K562 (cell line): Measurements from ENCODE around the gene IRS1. TPM values are rescaled to one million over a fixed set of nuclear protein-coding genes. Genes with fewer than 3 reads are reported as not detected.

ENCODE experiments used
- ATAC-seq: fragments of 200-7000 bp; cut with Tn5 transposase; 3 replicates; pipeline ENCODE4 v1.9.1; 2020; ENCODE audit warnings: moderate library complexity
- BruUV-seq: library from RNA; stranded (reverse); fragments of 400-500 nt; replicated peaks from 2 replicates; lab custom pipeline; 2021; lab: Mats Ljungman, UMichigan
- CTCF ChIA-PET: fragments of 300-600 bp; formaldehyde crosslinking; extraction: SDS; loops from one replicate; lab custom pipeline; 2021; ENCODE audit warnings: low intra/inter-chr PET ratio; lab: Yijun Ruan, JAX
- POLR2A ChIA-PET: fragments of 300-600, 350-650 bp; sonication (Branson Sonifier 250); formaldehyde crosslinking; extraction: SDS; loops from one replicate; lab custom pipeline; 2021; ENCODE audit warnings: antibody characterized with exemption, inconsistent platforms; lab: Yijun Ruan, JAX
- DNase-seq, 4 experiments: peaks; one replicate each; pipeline versions ENCODE4 v3.0.0 to v3.0.0-alpha.2; 2011 to 2018; ENCODE audit warnings: low spot score in 3 of 4, mixed read lengths in 3 of 4; ENCODE audit errors: extremely low read depth in 1 of 4
- FAIRE-seq: peaks from 2 replicates; lab custom pipeline; 2011; peaks lifted over from hg19 to GRCh38; lab: Jason Lieb, UNC
- H2AFZ ChIP-seq: 2 replicates; pipeline ENCODE4 v1.6.0; 2011; ENCODE audit warnings: low read depth, low read length, control low read depth, inconsistent platforms
- H3K27ac ChIP-seq: fragments of 200-600 bp; 3 replicates; pipeline ENCODE4 v1.8.0; 2011; ENCODE audit warnings: low read depth, mild to moderate bottlenecking, control low read depth, inconsistent platforms, low read length, moderate library complexity, mixed read lengths; ENCODE audit errors: extremely low read depth
- H3K27me3 ChIP-seq, 2 experiments: fragments of 300-600 bp in 1 of 2; 2 replicates in 1 of 2; 3 replicates in 1 of 2; pipeline versions ENCODE4 v1.6.0 to v1.8.0; 2011; ENCODE audit warnings: inconsistent platforms in 2 of 2, low read length in 2 of 2, mild to moderate bottlenecking in 1 of 2, mixed read lengths in 1 of 2, moderate library complexity in 1 of 2; ENCODE audit not compliant: control insufficient read depth in 2 of 2, insufficient read depth in 2 of 2
- H3K36me3 ChIP-seq: fragments of 300-600 bp; 3 replicates; pipeline ENCODE4 v1.8.0; 2011; ENCODE audit warnings: mild to moderate bottlenecking, low read length, inconsistent platforms; ENCODE audit not compliant: control insufficient read depth, insufficient read depth
- H3K4me1 ChIP-seq, 2 experiments: fragments of 200-600 bp in 1 of 2; replicated peaks in 1 of 2; 2 replicates in 1 of 2; 3 replicates in 1 of 2; pipeline versions ENCODE4 v1.5.1 to v1.8.0; 2011; ENCODE audit warnings: inconsistent platforms in 2 of 2, low read length in 2 of 2, mild to moderate bottlenecking in 1 of 2, mixed read lengths in 1 of 2, moderate library complexity in 1 of 2; ENCODE audit not compliant: control insufficient read depth in 2 of 2, insufficient read depth in 2 of 2
- H3K4me2 ChIP-seq: 2 replicates; pipeline ENCODE4 v1.6.1; 2011; ENCODE audit warnings: low read length, control low read depth, inconsistent platforms, mixed read lengths; ENCODE audit not compliant: insufficient read depth
- H3K4me3 ChIP-seq: fragments of 200-600 bp; sonication (generic), shearing (Covaris generic); 2 replicates; pipeline ENCODE4 v1.5.1; 2016; ENCODE audit warnings: control low read depth, inconsistent platforms
- H3K79me2 ChIP-seq: fragments of 200-600 bp; 3 replicates; pipeline ENCODE4 v1.8.0; 2011; ENCODE audit warnings: low read length, inconsistent platforms; ENCODE audit not compliant: control insufficient read depth, insufficient read depth
- H3K9ac ChIP-seq, 2 experiments: 2 replicates each; pipeline versions ENCODE4 v1.6.0 to v1.6.1; 2011; ENCODE audit warnings: low read depth in 2 of 2, low read length in 2 of 2, control low read depth in 1 of 2, inconsistent platforms in 1 of 2, mild to moderate bottlenecking in 1 of 2, mixed read lengths in 1 of 2; ENCODE audit not compliant: insufficient read depth in 1 of 2
- H3K9me1 ChIP-seq: one replicate; pipeline ENCODE4 v1.6.0; 2011; ENCODE audit warnings: inconsistent platforms, mild to moderate bottlenecking, low read length, moderate library complexity; ENCODE audit not compliant: control insufficient read depth, insufficient read depth
- H3K9me3 ChIP-seq: replicated peaks from 2 replicates; pipeline ENCODE4 v1.5.1; 2011; ENCODE audit warnings: low read depth, low read length, inconsistent platforms; ENCODE audit not compliant: control insufficient read depth, insufficient read depth
- H4K20me1 ChIP-seq: replicated peaks from 2 replicates; pipeline ENCODE4 v1.6.1; 2011; ENCODE audit warnings: low read length, inconsistent platforms, mixed read lengths; ENCODE audit not compliant: control insufficient read depth, insufficient read depth
- CAMTA2 ChIP-seq: fragments of 250-450 bp; sonication (Bioruptor Pico); conservative IDR thresholded peaks from 2 replicates; pipeline ENCODE4 v1.5.1; 2022
- HMG20A ChIP-seq: fragments of 450-650 bp; formaldehyde crosslinking; conservative IDR thresholded peaks from 2 replicates; pipeline ENCODE4 v1.4.0; 2020; ENCODE audit warnings: mild to moderate bottlenecking, mixed read lengths
- NUFIP1 ChIP-seq: fragments of 450-650 bp; IDR thresholded peaks from 2 replicates; pipeline ENCODE4 v1.6.1; 2018; ENCODE audit not compliant: partially characterized antibody
- PRPF4 ChIP-seq: fragments of 200-400 bp; formaldehyde crosslinking; IDR thresholded peaks from one replicate; pipeline ENCODE4 v1.6.1; 2017; ENCODE audit warnings: low read length, low read depth, mild to moderate bottlenecking; ENCODE audit not compliant: insufficient read depth, poor library complexity, severe bottlenecking
- RBM22 ChIP-seq: fragments of 200-400 bp; formaldehyde crosslinking; IDR thresholded peaks from 2 replicates; pipeline ENCODE4 v1.6.1; 2018; ENCODE audit warnings: low read length, low read depth; ENCODE audit not compliant: poor library complexity, severe bottlenecking
- SIRT6 ChIP-seq: IDR thresholded peaks from one replicate; pipeline ENCODE4 v1.6.1; 2012; ENCODE audit warnings: low read depth, mild to moderate bottlenecking, control low read depth, inconsistent platforms, low read length, moderate library complexity
- STAT5B ChIP-seq: fragments of 250-450 bp; sonication (Bioruptor Pico); IDR thresholded peaks from 2 replicates; pipeline ENCODE4 v1.8.0; 2021; ENCODE audit warnings: mild to moderate bottlenecking, inconsistent platforms
- TSC22D4 ChIP-seq: fragments of 450-650 bp; IDR thresholded peaks from 2 replicates; pipeline ENCODE4 v1.6.1; 2016; ENCODE audit warnings: missing genetic modification characterization, missing biosample characterization, control low read depth
- ZNF121 ChIP-seq: sonication (generic); formaldehyde crosslinking; conservative IDR thresholded peaks from 2 replicates; pipeline ENCODE4 v1.8.0; 2022; ENCODE audit warnings: missing genetic modification reagents
- ZNF584 ChIP-seq: fragments of 200-800 bp; sonication (Bioruptor generic); IDR thresholded peaks from 2 replicates; pipeline ENCODE4 v1.6.1; 2016; ENCODE audit warnings: low read depth, mild to moderate bottlenecking, missing genetic modification characterization, missing compliant biosample characterization
- WGBS: fragments of 100-300 bp; shearing (Covaris generic); methylation state at CpG from one replicate; pipeline ENCODE4 v1.1.6; 2016; ENCODE audit warnings: low coverage, mixed read lengths; ENCODE audit not compliant: insufficient coverage; ENCODE audit errors: missing lambda C conversion rate; 5-methylcytosine and 5-hydroxymethylcytosine counted together
- in situ Hi-C: fragments of 300-500 bp; cut with MboI; formaldehyde crosslinking; loops from 4 replicates; pipeline ENCODE4 v1.15.0; 2018; ENCODE audit warnings: inconsistent platforms, mixed read lengths
- intact Hi-C: fragments of 100-400 bp; cut with micrococcal nuclease; formaldehyde crosslinking; loops from 2 replicates; pipeline ENCODE4 v1.14.2; 2022
- polyA plus RNA-seq, 8 experiments: library from polyadenylated mRNA; depleted of rRNA in 4 of 8; stranded (reverse) in 5 of 8; unstranded in 3 of 8; fragments of >200 nt; fragmentation: Nextera tagmentation in 2 of 8; fragmentation: Illumina TruSeq in 1 of 8; extraction: Ambion mirVana in 2 of 8; extraction: Trizol in 1 of 8; gene quantifications; 2 replicates each; pipeline versions ENCODE4 v1.2.1 to v1.2.3, GENCODE V29; 2011 to 2014; ENCODE audit warnings: inconsistent platforms in 1 of 8, missing spikeins in 1 of 8
- total RNA-seq, 7 experiments: library from RNA; depleted of rRNA in 6 of 7; stranded (reverse); fragments of >200 nt in 6 of 7; fragmentation: Illumina TruSeq in 2 of 7; extraction: Trizol in 2 of 7; gene quantifications; 2 replicates each; pipeline versions ENCODE4 v1.2.1 to v1.2.3, GENCODE V29; 2011 to 2021; ENCODE audit warnings: low replicate concordance in 1 of 7
- TF ChIP-seq, protein P1 (sequence below): fragments of 200-400 bp; formaldehyde crosslinking; IDR thresholded peaks from 2 replicates; pipeline ENCODE4 v1.6.1; 2017; ENCODE audit warnings: mild to moderate bottlenecking, low read depth, low read length, moderate library complexity
- TF ChIP-seq, protein P2 (sequence below): sonication (generic); formaldehyde crosslinking; IDR thresholded peaks from 2 replicates; pipeline ENCODE4 v1.8.1; 2023; ENCODE audit warnings: mild to moderate bottlenecking, missing genetic modification reagents
- TF ChIP-seq, protein P3 (sequence below): fragments of 450-650 bp; conservative IDR thresholded peaks from 2 replicates; pipeline ENCODE4 v1.6.1; 2016; ENCODE audit warnings: missing genetic modification characterization, low read depth, mild to moderate bottlenecking, missing compliant biosample characterization, moderate library complexity

Gene IRS1
- total and polyA plus RNA-seq, 9 of the 15 experiments (the other 6 are each of a cell fraction or from before 2014, with no cell fraction given): under 0.01 to 0.31 (median 0.08) TPM; not detected in 1

DNA sequence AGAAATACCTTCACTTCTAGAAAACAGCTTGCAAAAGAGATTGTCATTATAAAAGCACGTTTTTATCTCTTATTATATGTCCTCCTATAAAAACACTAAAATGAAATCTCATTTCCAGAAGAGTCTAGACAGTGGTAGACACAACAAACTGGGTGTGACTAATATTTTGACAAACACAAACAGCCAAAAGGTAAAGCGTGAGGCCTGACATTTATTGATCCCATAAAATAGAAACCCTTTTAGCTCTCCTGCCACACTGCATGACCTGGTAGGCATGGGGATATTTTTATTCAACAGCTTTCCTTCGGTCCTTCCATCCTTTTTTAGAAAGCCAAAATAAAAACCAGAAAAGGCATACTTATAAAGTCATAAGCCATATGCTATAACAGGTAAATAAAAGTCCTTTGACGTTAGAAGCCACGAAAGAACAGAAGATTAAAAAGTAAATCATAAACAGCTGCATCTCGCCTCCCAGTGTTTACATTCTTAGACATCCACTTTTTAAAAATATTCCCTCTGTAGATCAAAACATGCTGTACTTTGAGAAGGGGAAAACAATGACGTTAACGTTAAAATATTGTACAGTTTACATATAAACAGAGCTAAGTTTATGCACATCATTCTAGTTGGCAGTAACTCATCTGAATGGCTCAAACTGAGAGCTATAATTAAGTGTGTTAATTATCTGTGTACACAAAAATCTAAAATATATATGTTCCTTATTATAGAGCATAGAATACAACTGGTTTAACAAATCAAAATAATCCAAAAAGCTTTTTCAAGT, 44.6 kb downstream of the IRS1 start:
- in situ Hi-C loops (no loop called here), intact Hi-C loops (no loop called here)
- WGBS: 0% methylated on average over 8 of the region's 8 CpGs
- Histone ChIP-seq H2AFZ (no peak overlapping the region), H3K9ac (no peak overlapping the region), H3K4me1 (no peaks in the 10 kb centered on the region; a peak in 1 of 5 replicates), H3K4me3 (no peak overlapping the region), H3K27me3 (no peaks in the 10 kb centered on the region), H3K27ac (no peak overlapping the region), H3K36me3 (no peaks in the 10 kb centered on the region), H3K9me3 (no peaks in the 10 kb centered on the region), H3K9me1 (no peaks in the 10 kb centered on the region), H3K79me2 (no peaks in the 10 kb centered on the region), H3K4me2 (no peak overlapping the region), H4K20me1 (no peaks in the 10 kb centered on the region)
- ChIA-PET POLR2A (interaction anchor here (0.6 kb wide), 1 partner anchor 301 kb away, joined by 3 read pairs; no protein-coding TSS in a partner anchor), CTCF (no interaction called here)
- ATAC-seq: no peak
- DNase-seq: no peak
- FAIRE-seq: no peak
- no TSS peak for BruUV-seq
- TF ChIP-seq ZNF121 (CRISPR knock-in tag) (no peak), SIRT6 (no peak), RBM22 (no peak), NUFIP1 (no peak), STAT5B (CRISPR knock-in tag) (no peak), PRPF4 (no peak), TSC22D4 (tag) (no peak), CAMTA2 (no peak), ZNF584 (CRISPR knock-in tag) (no peak), HMG20A (CRISPR knock-in tag) (no peak)
- TF ChIP-seq, protein P1, sequence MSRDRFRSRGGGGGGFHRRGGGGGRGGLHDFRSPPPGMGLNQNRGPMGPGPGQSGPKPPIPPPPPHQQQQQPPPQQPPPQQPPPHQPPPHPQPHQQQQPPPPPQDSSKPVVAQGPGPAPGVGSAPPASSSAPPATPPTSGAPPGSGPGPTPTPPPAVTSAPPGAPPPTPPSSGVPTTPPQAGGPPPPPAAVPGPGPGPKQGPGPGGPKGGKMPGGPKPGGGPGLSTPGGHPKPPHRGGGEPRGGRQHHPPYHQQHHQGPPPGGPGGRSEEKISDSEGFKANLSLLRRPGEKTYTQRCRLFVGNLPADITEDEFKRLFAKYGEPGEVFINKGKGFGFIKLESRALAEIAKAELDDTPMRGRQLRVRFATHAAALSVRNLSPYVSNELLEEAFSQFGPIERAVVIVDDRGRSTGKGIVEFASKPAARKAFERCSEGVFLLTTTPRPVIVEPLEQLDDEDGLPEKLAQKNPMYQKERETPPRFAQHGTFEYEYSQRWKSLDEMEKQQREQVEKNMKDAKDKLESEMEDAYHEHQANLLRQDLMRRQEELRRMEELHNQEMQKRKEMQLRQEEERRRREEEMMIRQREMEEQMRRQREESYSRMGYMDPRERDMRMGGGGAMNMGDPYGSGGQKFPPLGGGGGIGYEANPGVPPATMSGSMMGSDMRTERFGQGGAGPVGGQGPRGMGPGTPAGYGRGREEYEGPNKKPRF: no peak
- TF ChIP-seq, protein P2, sequence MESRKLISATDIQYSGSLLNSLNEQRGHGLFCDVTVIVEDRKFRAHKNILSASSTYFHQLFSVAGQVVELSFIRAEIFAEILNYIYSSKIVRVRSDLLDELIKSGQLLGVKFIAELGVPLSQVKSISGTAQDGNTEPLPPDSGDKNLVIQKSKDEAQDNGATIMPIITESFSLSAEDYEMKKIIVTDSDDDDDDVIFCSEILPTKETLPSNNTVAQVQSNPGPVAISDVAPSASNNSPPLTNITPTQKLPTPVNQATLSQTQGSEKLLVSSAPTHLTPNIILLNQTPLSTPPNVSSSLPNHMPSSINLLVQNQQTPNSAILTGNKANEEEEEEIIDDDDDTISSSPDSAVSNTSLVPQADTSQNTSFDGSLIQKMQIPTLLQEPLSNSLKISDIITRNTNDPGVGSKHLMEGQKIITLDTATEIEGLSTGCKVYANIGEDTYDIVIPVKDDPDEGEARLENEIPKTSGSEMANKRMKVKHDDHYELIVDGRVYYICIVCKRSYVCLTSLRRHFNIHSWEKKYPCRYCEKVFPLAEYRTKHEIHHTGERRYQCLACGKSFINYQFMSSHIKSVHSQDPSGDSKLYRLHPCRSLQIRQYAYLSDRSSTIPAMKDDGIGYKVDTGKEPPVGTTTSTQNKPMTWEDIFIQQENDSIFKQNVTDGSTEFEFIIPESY (CRISPR knock-in tag): no peak
- TF ChIP-seq, protein P3, sequence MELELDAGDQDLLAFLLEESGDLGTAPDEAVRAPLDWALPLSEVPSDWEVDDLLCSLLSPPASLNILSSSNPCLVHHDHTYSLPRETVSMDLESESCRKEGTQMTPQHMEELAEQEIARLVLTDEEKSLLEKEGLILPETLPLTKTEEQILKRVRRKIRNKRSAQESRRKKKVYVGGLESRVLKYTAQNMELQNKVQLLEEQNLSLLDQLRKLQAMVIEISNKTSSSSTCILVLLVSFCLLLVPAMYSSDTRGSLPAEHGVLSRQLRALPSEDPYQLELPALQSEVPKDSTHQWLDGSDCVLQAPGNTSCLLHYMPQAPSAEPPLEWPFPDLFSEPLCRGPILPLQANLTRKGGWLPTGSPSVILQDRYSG (tag): no peak
